Measurements from ENCODE around the gene CACNG4.

DNA sequence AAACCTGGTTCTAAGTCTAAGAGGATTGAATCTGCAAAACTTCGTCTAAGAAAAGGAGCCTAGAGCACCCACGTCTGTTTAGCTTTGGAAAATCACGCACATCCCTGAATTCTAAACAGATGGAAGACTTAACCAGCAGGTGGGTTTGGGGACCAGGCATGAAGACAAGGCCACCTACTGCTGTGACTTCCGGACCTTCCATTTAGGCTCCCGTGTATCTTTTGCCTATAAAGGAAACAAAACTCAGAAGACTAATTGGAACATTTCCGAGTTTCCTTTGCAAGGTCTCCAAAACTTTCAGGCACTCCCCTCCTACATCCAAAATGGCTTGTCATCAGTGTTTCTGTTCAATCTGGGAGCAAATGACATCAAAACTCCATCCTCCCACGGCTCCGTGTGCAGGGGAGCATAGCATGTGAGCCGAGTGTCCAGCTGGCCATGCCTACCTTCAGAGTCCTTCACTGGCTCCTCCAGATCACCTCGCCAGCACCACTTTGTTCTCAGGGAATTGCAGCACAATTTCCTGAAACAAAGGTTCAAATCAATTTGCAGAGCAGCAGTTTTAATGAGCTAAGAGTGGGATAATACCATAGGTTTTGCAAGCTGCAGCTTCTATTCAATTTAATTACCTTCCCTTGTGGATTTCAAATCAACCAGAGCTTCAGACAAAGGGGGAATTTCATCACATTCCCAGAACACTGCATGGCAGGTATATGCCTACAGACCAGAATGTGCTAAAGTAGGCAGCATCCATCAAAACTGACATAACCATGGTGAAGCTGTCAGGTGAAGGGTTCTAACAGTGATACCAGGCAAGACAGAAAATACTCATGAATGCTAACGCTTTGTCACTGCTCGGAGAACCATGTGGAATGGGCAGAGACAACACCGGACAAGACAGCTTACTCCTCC, 103.3 kb downstream of the CACNG4 start:
- TF ChIP-seq HDGF (IDR thresholded peaks at IDR 0.05; ENCODE audit: borderline replicate concordance) (no peak), BHLHE40 (IDR thresholded peaks at IDR 0.05; ENCODE audit: borderline replicate concordance) (no peak), FOXK2 (IDR thresholded peaks at IDR 0.05) (no peak), SP1 (IDR thresholded peaks at IDR 0.05) (no peak), ZNF384 (IDR thresholded peaks at IDR 0.05) (no peak), NFRKB (IDR thresholded peaks at IDR 0.05) (no peak), ELF4 (IDR thresholded peaks at IDR 0.05) (no peak), SUZ12 (IDR thresholded peaks at IDR 0.05) (no peak), L3MBTL2 (conservative IDR thresholded peaks at IDR 0.05) (no peak), FOXA1 (IDR thresholded peaks at IDR 0.05) (no peak)
- TF ChIP-seq, protein P1, sequence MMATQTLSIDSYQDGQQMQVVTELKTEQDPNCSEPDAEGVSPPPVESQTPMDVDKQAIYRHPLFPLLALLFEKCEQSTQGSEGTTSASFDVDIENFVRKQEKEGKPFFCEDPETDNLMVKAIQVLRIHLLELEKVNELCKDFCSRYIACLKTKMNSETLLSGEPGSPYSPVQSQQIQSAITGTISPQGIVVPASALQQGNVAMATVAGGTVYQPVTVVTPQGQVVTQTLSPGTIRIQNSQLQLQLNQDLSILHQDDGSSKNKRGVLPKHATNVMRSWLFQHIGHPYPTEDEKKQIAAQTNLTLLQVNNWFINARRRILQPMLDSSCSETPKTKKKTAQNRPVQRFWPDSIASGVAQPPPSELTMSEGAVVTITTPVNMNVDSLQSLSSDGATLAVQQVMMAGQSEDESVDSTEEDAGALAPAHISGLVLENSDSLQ (IDR thresholded peaks at IDR 0.05) = no peak
